ENCODE data around the gene AIMP2.
"Not testable (repeated sequence)": the region's sequence is repeated elsewhere in the genome, so short reads cannot be mapped to it uniquely, and the experiment has no call there.

DNA sequence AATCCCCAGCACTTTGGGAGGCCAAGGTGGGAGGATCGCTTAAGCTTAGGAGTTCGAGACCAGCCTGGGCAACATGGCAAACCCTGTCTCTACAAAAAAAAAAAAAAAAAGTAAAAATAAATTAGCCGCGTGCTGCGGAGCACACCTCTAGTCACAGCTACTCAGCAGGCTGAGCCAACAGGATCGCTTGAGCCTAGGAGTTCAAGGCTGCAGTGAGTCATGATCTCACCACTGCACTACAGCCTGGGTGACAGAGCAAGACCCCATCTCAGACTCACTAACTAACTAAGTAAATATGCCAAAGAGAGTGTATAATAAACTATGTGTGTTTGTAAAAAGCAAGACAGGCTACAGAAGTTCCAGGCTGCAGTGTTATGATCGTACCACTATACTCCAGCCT is 45.3 kb upstream of the AIMP2 start:
- not testable (repeated sequence) for TF ChIP-seq POLR2A, EP300 (IDR thresholded peaks at IDR 0.05)
